Activated CD4-positive, CD25-positive, alpha-beta regulatory T cell treated with anti-CD3 and anti-CD28 coated beads, Interleukin-2, amount 50 U/mL, for 72 hours (primary cell): Measurements from ENCODE around the gene IQSEC1.

ENCODE experiments used
- DNase-seq: peaks from one replicate; pipeline ENCODE4 v3.0.0; 2021

IQSEC1 gene

DNA sequence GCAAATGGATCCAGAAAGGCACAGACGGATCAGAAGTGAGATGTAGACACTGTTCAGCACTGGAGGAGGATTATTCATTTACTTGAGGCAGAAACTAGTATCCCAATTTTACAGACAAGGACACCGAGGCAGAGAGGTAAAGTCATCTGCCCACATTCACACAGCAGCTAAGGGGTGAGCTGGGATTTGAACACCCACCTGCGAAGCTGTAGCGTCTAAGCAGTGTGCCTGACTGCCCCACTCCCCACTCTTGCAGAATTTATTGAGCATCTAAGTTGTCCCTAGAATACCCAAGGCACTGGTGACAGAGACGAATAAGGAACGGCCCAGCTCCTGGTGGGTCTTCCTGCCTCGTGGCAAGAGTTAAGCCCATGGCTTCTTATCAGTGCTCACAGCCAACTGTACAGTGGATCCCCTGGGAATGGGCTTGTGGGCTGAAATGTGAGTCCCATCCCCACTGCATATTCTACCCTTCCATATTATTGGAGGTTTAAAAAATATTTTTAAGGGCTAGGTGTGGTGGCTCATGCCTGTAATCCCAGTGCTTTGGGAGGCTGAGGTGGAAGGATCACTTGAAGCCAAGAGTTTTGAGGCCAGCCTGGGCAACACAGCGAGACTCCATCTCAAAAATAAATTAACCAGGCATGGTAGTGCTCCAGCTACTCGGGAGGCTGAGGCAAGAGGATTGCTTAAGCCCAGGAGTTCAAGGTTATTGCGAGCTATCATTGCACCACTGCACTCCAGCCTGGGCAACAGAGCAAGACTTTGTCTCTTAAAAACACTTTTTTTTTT lies 77.6 kb downstream of the IQSEC1 start:
- no peak for DNase-seq

- DNase-seq, result peak; percentile 92
Observed at GRCh38 chr3:12994607-12995388, 78.4 kb downstream of the IQSEC1 start.

DNA sequence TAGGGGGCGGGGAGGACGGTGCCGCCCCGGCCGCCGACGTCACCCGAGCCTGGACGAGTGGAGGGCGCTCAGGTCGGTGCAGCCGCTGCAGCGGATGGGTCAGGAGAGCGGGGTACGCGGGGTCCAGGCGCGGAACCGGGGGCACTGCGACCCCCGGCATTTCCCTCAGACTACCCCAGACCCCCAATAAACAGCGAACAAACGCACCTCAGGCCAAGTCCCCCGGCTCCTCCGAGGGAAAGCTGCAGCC lies 78.9 kb downstream of the IQSEC1 start:
- no peak for DNase-seq

DNA sequence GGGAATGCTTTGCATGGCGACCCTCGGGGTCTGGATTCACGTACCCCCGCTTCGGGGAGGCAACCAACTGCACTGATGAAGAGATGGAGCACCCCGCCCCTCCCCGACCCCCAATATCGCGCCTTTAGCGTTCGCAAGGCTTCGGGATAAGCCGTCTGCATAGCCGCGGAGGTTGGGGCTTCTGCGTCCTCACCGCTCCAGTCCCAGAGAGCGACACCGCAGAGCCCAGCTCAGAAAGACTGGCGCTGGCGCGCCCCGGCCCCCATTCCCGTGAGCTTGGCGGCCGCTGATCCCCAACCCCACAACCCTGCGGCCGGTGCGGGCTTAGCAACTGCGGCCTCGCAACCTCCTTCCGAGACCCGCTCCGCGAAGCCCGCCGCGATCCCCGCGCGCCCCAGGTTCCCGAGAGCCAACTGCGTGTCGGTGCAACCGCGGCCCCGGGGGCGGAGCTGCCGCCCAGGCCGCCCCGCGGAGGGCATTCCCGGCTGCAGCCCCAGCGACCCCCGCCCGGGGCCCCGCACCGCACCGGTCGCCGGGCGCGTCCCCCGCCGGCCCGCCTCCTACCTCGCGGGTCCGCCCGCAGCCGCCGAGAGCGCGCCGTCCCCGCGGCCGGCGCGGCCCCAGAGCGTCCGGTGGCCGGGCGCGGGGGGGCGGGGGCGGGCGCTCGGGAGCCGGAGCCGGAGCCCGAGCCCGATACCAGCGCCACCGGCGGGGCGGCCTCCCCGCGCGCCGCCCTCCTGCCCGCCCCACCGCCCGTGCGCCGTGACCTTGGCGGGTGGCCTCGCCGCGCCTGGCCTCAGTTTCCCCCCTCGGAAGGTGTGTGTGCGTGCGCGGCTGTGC lies 79.5 kb downstream of the IQSEC1 start:
- peak; percentile 46 for DNase-seq

DNA sequence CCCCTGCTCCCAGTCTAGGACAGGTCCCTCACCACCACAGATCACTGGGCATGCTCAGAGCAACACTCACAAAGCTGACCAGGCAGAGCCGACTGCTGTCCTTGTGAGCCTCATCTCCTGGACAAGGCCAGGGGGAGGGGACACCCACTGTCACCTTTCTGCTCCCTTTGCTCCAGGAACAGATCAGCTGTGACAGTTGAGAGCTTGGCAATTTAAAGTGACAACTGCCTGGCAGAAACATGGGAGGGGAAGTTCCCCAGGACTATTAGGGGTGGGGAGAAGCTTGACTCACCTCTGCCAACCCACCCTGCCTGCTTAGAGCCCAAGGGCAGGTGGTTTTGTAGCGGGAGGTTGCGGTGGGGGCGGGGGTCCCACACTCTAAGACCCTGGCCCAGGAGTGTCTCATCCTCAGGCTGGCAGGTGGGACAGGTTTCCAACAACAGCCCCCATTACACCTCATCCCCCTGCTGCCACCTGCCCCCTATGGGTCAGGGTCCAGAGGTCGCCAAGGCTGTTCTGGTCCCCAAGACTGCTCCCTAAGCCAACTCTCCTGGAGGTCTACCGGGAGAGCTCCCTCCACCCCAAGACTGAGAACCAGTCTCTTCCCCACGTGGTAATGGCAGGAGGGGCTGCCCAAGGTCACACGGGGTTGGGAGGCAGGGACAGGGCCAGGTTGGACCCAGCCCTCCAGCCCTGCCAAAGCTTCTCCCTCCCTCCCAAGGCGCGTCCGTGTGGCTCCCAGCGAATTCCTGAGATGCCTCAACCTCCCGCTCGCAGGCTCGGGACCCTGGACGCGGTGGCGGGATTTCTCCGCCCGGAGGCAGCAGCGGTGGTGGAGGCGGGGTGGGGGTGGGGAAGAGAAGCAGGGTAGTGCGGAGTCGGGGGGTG lies 80.4 kb downstream of the IQSEC1 start:
- no peak for DNase-seq

- DNase-seq, result no peak
Observed at GRCh38 chr3:12991861-12992281, 81.4 kb downstream of the IQSEC1 start.

- no peak for DNase-seq
Observed at GRCh38 chr3:12991481-12991837, 81.8 kb downstream of the IQSEC1 start.

GRCh38 chr3:12990781-12991480 lies 82.3 kb downstream of the IQSEC1 start:
- no peak for DNase-seq

DNA sequence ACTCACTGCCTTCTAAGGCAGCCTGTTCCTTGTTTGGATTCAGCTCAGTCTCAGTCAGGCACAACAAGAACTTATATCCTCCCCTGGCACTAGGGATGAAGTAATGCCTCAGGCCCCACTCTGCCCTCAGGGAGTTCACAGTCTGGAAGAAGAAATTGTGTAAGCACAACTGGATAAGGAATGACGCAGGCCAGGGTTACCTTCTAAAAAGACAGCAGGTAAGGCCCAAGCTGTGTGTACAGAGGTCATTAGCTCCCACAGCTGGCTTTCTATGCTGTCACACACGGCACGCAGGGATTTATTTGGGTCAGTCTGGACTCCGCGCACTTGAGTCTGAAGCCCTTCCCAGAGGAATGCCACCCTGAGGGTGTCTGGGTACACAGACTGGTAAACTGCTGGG lies 82.9 kb downstream of the IQSEC1 start:
- DNase-seq, result no peak

DNA sequence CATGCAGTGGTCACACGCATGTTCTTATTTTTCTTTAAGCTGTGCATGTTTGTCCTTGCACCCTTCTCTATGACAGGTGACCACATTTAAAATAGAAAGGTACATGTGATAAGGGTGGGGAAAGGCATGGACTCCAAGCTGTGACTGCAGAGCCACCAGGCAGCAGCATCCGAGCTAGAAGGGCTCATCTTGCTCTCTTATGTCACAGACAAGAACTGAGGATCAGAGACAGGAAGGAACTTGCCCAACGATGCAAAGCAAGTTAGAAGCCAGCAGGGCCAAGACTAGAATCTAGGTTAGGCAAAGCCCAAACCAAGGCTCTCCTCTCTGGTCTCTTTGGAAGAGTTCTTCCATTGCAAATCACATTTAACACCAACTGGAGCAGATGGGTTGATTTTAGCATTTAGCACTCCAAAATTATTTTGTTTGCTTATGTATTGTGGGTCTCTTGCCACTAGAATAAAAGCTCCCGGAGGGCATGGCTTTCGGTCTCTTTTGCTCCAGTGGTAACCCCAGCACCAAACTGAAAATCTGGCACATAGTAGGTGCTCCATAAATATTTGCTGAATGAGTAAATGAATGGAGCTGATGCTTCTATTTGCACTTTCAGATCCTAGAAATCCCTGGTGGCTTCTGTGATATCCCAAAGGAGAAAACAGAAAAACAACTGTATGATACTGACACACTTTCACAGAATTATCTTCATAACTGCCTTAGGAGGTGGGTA lies 84.3 kb downstream of the IQSEC1 start:
- DNase-seq, result no peak

GRCh38 chr3:12987602-12988001 lies 85.6 kb downstream of the IQSEC1 start:
- DNase-seq, result no peak

DNA sequence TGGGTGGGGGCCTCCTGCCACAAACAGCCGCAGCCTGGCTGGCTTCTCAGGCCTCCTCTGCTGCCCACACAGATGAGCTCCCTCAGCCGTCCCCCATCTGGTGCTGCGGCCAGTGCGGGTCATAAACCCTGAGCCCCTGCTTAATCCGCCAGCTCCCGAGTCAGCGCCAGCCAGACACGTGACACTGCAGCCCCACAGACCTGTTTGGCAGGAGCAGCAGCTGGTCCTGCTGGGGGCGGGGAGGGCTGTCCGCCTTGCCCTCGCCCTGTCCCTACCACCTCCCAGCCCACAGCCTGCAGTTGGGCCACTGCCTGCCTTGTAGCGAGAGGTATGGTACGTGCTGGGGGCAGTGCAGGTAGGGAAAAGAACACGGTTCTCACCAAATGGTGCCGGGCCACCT lies 86.2 kb downstream of the IQSEC1 start:
- no peak for DNase-seq

GRCh38 chr3:12986521-12986920 lies 86.7 kb downstream of the IQSEC1 start:
- no peak for DNase-seq

GRCh38 chr3:12986031-12986430 lies 87.2 kb downstream of the IQSEC1 start:
- DNase-seq, result no peak

- no peak for DNase-seq
Observed at GRCh38 chr3:12985148-12985547, 88.1 kb downstream of the IQSEC1 start.

DNA sequence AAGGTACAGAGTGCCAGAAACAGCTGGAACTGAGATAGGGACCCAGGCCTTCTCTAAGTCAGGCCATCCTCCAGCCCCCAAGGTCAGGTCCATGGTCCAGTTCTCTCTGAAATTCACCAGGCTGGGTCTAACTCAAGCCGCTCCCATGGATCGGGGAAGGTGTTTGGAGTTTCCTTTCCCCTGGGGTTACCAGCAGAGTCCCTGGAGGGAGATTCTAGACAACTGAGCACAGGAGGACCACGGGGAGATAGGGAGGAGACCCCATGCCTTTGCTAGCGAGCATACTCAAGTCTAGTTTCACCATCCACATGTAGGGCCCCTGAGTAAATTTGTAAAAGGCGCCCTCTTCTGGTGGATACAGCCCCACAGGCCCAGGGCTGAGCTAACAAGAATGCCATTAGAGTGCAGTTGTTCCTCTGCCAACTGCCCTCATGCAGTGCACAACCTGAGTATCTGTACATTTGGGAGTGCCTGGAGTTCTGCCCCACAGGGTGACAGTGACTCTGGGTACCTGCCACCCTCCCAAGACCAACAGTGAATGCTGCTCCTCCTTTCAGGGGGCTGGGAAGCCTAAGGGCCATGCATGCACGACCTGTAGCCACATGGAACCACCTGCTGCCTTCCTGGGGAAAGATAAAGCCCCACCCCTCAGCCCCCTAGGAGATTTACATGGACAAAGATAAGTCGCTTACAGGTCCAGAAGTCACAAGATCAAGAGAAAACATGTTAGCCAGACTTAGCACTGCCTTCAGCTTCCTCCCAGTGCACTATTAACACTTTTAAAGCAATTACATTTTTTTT lies 89.0 kb downstream of the IQSEC1 start:
- no peak for DNase-seq

GRCh38 chr3:12983319-12983718 lies 89.9 kb downstream of the IQSEC1 start:
- DNase-seq, result no peak

DNA sequence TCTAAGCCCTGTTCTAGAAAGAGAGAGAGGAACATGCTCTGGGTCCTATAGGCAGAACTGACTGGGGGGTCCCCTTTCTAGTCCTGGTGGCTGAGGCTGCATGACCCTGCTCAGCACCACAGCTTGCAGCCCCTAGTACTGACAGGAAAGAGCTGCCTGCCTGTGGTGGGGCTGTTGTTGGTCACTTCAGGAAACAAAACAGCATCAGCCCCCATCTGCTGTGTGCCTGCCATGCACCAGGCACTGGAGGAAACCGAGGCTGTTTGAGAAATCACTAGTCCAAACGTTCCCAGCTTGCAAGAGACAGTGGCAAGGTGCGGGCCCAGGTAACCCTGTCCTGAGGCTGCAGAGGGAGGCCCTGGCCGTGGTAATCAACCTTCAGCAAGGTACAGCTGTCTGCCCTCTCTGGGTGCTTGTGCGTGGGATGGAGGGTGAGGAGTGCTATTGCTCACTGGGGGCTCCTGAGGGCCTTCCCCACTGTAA lies 90.6 kb downstream of the IQSEC1 start:
- DNase-seq, result no peak

- DNase-seq, result no peak
Observed at GRCh38 chr3:12981306-12982275, 91.6 kb downstream of the IQSEC1 start.
